Amygdala (tissue), 56 donors: ENCODE results near the gene NIM1K.
"Not testable (repeated sequence)": the region's sequence is repeated elsewhere in the genome, so short reads cannot be mapped to it uniquely, and the experiment has no call there.

Experiments used
- DNase-seq, 56 donors: peaks; one replicate each; lab custom pipeline; 2025; lab: John Stamatoyannopoulos, UW

The NIM1K gene

DNA sequence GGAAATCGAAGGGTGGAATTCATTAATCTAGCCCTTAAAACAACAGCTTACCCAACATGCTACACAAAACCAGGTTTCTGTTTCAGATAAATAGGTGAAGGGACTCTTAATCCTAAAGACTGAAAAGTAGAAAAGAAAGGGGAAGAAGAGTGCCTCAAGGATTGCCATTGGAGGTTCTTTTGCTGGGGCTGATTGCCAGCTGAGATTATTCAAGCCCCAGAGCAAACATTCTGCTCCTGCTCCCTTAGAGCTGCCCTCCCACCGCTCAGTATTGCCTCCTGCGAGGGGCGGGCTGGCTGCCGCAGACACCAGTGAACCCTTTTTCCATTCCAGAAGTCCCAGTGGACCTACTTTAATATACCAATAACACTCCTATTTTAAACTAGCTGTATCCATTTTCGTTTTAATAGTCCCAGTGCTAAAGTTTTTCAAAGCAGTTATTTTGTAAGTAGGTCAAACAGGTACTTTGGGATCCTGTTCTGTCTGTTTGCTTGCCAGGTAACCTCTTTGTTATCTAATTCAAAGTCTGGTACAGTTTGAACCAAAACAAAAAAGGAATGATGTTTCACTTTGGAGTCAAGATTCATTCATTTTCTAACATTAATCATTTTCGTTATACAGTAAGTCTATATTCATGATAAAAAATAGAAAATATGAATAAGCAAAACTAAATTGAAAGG lies 82.5 kb downstream of the NIM1K start:
- no peak for DNase-seq

DNA sequence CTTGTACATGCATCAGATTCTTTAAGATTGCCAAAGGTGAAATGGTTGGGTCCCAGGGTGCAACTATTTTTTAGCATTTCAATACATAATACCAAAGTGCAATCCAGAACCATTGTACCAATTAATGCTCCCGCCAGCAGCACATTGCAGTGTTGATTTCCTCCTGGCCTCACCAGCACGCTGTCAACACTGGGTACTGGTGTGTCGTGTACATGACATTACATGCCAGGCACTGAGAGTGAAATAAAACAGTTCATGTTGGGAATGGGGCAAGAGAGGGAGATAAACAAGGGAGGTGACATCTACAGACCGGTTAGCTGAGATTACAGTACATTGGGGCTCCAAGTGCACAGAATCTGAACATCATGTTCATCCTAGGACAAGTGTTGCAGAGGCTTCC lies 83.4 kb downstream of the NIM1K start:
- no peak for DNase-seq

DNA sequence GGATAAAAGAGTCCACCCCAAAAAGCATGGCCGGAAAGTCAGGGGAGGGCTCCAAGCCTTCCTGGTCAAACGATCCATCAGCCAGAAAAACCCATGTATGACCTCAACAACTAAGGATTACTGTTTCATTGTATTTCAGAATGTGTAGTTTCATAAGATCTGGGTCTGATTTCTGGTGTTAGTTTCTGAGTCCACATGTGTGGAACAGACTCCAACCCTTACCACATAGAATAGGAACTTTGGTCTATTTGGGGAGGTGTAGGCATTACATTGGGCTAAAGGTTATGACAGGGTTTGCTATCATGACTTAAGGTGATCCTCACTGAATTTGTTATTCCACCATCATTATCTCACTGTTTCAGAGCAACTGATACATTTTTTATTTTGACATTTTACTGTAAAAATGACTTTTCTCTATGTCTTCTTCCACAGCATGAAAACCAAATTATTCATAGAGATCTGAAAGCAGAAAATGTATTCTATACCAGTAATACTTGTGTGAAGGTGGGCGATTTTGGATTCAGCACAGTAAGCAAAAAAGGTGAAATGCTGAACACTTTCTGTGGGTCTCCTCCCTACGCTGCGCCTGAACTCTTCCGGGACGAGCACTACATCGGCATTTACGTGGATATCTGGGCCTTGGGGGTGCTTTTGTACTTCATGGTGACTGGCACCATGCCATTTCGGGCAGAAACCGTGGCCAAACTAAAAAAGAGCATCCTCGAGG lies 87.7 kb downstream of the NIM1K start:
- no peak for DNase-seq

DNA sequence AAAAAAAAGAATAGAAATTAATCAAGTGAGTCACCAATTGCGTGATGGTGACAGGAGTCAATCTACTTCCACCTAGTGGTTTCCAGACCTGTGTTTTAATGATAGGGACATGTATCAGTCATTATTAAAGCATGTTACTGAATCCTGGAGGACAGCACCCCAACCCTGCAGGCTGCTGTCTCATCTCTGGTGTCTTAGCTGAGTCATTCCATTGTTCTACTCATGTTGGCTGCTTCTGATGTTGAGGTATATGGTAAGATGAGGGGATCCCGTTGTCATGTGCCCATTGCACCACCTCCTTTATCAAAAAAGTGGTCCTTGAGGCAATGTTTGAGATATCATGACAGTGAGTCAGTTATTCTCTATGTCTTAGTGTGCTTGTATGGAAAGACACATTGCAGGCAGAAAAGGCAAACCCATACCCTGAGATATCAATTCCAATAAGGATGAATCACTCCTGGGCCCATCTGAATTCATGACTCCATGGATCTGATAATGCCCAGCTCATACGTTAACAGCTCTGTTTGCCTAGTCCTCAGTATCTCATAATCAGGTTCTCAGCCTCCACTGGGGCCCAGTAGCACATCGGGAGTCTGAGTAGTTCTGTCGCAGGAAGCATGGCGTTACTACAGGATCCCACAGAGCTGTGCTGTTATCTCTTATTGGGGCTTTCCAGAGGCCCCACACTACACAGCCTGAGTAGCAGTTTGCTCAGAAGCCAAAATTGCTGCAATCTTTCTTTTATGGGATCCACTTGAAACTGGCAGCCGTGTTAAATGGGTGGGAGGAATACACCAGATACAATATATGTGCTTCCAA lies 90.0 kb downstream of the NIM1K start:
- no peak for DNase-seq

DNA sequence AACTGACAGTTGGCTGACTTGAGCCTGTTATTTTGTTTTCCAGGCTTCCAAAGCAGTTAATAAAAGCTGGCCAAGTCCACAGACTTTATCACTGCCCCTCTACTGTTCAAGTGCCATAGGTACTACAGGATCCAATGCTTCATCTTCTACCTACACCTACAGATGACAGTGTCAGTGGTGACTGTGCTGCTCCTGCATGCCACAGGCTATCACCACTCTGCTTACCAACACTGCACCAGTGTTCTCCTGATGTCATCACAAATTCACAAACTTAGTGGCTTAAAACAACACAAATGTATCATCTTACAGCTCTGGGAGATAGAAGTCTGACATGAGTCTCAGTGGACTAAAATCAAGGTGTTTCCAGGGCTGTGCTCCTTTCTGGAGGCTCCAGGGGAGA lies 94.6 kb downstream of the NIM1K start:
- DNase-seq, result no peak

DNA sequence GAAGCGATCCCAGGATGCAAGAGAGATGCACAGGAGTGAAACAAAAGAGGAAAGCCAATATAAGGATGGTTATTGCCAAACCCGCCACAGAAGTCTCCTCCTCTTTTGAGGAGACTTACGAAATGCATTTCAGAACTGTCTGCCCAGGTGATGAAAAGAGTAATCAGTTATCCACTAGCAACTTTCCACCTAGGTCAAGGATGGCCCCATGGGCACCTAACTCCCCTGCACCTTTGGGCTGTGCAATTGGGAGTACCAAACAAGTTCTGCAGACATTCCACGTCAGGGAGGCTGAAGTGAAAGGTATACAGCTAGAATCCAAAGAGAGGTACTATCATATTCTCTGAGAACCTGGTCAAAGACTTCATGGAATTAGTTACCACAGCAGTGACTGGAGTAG lies 95.5 kb downstream of the NIM1K start:
- no peak for DNase-seq

DNA sequence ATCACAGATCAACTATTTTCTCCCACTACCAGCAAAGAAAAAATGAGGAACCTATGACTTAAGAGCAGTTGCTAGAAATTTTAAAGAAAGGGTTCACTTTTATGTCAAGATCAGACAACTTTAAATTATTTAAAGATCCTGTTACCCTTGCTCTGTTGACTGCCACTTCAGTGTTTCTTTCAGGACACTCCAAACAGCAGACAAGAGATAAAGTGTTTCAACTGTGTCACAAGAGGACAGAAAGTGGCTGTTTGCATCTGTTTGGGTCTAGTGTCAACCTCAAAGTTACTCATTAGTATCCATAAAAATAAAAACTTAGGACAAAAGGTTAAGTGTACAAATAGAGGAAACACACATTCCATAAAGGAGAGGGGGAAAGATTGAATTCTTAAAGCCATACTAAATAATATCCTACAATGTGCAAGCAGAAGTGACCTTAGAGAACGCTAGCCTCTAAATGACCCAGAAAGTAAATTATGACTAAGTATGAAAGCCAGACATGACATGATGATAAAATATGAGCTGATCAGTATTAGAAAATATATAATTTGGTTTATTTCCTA lies 96.3 kb downstream of the NIM1K start:
- DNase-seq, result no peak

DNA sequence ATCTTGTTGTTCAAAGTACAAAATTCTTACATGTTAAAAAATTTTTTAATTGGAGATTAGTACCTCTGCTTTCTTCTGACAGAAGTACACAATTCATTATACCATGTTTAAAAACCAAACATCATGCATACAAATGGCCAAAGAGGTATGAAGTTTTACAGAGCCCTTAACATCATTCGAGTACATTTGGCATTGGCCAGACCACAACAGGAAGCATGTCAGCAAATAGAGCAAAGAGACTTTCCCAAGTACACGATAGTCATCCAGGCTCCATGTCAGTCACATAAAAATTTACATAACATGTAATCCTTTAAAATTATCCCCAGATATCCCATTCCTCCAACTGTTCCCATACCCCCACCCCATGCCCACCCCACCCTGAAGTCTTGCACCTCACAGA lies 98.7 kb downstream of the NIM1K start:
- no peak for DNase-seq

DNA sequence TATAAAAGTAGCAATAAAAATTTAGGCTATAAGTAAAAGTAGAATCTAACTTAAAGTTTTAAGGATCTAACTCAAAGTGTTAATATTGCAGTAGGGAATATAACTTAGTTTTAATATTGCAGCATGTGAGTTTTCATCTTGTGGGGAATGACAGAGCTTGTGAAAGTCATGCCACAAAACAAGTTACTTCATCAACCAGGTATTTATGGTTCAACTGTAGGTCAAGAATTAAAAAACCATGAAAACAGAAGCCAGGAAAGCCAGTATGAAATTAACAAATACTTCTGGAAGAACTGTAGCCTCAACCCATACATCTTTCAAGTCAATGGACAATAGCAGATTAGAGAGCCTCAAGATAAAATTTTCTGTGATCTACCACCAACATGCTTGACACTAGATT lies 102.2 kb downstream of the NIM1K start:
- DNase-seq, result no peak

DNA sequence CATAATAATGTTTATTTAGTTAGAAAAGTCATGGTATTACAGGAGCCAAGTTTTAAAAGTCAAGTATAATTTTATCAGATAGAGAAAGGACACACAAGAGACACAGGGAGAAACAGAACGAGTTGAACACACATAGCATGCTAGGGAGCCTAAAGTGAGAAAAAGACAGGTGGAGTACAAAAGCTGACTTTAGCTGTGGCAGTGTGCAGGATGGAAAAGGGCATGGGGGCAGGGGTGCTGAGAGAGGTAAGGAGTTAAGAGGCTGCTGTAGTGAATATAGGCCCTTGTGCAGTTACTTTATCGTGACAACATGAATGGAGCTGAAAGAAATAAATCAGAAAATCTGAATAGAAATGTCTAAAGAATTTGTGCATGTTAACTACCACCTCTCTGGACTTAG lies 103.2 kb downstream of the NIM1K start:
- no peak for DNase-seq

DNA sequence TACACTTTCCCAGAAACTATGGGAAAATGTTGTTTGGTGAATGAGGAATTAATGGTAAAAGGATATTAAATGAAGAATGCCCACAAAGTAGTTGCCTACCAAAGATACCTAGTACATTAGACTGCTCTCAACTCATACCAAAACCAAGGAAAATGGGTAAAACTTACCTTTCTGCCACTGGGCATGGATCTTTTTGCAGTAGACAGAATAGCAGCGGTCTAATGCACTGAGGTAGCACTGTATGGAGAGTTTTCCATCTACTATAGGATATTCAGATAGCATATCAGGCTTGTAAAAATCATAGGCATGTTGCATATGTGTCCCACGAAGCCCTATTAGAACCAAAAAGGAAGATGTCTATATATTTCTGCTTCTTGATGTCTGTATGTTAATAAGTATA lies 104.8 kb downstream of the NIM1K start:
- DNase-seq, result no peak

DNA sequence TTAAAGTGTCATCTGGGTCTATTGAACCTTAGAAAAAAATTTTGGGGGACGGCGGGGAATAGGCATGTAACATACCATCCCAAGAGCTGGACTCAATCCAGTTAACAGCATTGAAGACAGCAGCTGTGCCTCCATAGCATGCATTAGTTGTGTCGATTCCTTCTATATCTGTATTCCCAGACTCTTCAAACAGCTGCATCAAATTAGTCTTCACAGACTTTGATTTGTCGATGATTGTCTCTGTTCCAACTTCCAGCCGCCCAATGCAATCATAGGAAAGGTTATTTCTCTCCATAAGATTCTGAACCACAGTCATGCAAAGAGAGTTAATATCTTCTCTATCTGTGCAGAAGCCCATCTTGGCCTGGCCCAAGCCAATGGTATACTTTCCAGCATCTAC lies 106.4 kb downstream of the NIM1K start:
- DNase-seq, result no peak

DNA sequence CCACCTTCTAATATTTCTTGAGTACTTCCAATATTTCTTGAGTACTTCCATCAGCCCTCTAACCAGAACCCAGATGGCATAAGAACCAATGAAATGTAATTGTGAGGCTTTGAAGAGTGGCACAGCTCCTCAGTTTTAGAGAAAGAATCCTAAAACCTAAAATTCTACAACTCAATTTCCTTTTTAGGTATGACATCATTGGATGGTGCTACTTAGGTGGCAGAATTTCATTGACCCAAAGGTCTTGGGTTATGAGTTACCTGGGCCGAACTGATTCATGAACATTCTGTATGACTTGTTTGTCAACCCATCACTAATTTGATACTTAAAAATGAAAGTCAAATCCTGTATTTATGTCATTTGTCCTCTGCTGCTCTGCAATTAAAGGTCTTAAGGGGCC lies 108.1 kb downstream of the NIM1K start:
- DNase-seq, result no peak

DNA sequence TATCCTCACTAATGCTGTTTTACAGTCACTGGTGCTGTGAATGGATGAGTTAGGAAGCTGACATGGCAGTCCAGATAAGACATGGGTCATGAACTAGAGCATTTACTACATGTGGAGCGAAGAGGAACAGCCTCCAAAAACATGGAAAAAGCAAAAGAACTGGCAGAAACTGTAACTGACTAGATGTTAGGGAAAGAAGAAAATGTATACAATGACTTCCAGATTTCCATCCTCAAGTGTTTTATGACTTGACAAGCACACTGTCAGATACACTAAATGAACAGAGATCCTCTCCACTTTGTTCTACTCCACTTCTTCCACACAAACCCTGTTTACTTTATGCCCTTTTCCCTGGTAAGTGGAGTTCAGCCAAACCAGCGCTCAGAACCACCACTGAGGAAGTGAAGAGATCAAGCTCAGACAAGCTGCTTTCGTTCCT lies 109.6 kb downstream of the NIM1K start:
- no peak for DNase-seq

DNA sequence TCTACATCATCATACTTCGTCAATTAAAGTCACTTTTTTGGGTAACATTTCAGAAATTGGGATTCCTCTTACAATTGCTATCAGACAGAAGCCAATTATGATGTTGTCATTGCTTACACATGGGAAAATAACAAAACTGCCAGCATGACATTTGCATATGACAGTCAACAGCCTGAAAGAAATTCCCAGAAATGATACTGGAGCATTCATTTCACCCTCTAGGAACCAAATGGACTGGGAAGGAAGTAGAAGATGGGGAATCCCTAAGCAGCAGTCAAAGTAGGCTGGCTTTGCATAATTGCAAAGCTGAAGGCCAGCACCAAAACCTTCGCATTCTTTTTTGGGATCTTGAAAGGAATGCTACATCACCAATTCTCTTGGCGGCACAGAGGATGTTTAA lies 110.5 kb downstream of the NIM1K start:
- DNase-seq, result no peak

DNA sequence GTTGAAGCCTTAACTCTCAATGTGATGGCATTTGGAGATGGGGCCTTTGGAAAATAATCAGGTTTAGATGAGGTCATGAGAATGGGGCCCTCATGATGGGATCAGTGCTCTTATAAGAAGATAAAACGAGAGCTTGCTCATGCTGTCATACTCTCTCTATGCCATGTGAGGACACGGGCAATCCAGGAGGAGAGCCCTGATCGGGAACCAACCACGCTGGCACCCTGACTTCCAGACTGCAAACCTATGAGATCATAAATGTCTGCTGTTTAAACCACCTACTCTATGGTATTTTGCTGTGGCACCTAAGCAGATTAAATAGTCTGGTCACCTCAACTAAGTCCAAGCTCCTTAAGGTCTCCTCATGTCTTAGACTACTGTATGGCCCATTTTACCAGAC lies 111.2 kb downstream of the NIM1K start:
- no peak for DNase-seq

DNA sequence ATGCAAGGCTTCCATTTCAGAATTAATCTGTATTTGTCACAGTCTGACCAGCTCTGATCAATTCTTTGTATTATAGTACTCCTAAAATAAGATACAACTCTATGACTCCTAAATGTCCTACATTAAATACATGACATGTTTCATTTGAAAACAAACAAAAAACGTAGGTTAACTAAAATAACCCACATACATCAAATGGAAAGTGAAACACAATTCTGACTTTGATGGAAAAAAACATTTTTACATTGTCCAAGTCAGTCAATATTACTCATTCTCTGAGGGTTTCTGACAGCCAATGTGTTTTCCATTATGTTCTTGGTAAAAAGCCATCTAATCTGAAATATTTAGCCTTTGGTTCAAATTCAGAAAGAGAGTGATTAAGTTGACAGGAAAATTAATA lies 112.5 kb downstream of the NIM1K start:
- no peak for DNase-seq

DNA sequence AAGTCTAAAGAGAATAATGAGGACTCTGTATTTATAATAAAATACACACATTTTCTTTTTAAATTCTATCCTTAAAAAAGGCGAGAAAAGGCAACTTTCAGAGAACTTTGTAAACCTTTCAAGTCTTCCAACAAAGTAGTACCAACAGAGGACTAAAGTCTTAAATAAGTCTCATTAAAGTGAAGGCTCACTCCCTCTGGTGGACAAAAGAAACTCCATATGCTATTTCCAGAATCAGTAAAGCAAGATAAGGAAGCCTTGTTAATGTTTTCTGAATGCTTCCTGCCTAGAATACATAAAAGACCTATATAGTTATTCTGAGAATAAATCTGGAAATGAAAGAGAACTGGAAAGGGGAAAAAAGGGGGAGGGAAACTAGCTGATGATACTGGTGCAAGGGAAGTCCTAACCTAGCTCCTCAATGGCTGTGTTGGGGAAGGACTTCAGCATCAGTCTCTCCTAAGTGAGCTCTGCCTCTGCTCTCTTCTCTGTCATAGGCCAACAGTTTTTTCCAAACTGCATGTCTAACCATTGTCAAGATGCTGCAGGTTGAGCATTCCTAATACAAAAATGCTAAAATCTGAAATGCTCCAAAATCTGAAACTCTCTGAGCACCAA lies 114.0 kb downstream of the NIM1K start:
- DNase-seq, result peak in 2 of 56 donors; percentile 18 to 62

DNA sequence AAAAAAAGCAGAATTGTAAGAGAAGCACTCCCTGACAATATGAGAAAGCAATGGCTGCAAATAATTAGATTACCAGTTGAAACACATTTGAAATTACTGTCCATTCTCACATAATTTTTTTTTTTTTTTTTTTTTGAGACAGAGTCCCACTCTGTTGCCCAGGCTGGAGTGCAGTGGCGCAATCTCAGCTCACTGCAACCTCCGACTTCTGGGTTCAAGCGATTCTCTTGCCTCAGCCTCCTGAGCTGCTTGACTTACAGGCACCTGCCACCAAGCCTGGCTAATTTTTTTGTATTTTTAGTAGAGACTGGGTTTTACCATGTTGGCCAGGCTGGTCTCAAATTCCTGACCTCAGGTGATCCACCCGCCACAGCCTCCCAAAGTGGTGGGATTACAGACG lies 114.9 kb downstream of the NIM1K start:
- DNase-seq, result not testable (repeated sequence)

DNA sequence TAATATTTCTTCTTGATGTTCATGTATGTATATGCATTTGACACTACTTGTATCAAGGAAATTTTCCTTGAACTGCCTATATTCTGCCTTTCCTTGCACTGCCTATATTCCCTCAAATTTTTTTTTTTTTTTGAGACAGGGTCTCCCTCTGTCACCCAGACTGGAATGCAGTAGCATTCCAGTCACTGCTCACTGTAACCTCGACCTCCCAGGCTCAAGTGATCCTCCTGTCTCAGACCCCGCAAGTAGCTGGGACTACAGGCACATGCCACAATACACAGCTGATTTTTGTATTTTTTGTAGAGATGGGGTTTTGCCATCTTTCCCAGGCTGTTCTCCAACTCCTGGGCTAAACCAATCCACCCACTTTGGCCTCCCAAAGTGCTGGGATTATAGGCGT lies 117.1 kb downstream of the NIM1K start:
- no peak for DNase-seq

DNA sequence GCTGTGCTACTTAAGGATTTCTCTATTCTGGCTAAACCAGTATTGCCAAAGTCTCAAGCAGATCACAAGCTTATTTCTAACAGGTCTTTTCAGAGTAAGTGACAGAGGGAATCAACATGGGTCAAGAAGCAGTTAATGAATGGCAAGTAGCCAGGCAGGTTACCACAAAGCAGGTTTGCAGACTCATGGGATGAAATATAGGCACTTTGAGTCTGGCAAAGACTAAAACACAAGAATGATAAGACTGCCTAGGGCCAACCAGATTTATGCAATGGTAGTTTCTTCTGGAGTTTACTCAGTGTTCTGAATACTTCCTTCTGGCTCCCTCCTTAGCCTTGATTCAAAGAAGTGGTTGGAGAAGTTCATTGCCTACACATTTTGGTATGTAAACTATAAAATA lies 117.6 kb downstream of the NIM1K start:
- no peak for DNase-seq
